ENCODE data around the gene RHBDD1. TPM values are rescaled to one million over a fixed set of nuclear protein-coding genes. Genes with fewer than 3 reads are reported as not detected.

Gene RHBDD1
- total and polyA plus RNA-seq, 12 donors, result 4.5 to 57.1 (median 33.7) TPM

GRCh38 chr2:226796012-226796839 is 39.6 kb upstream of the RHBDD1 start:
- Histone ChIP-seq H3K4me3 (peak overlapping the region in 9 of 10 donors; percentile 68 to 95 (median 85)), H3K36me3 (peaks cover 0 to 9% (median 0%) of the 10 kb centered on the region in 9 donors), H3K27me3 (peaks cover 0 to 40% (median 0%) of the 10 kb centered on the region in 7 donors), H3K9me3 (peaks cover 0 to 4% (median 0%) of the 10 kb centered on the region in 11 donors), H3K27ac (peak overlapping the region; percentile 57 to 97 (median 94)), H3K4me1 (peaks cover 8 to 82% (median 66%) of the 10 kb centered on the region in 9 donors)
- DNase-seq, result peak in 1 of 2 donors; percentile 25
- TF ChIP-seq CTCF (IDR thresholded peaks at IDR 0.05), result no peak
- intact Hi-C loops (cut with DNase I), result loop anchor here (5.0 to 10.0 kb wide), 16 partner anchors 51 to 761 kb away; no protein-coding TSS in a partner anchor
- 57 to 62% methylated on average over 25 of the region's 25 CpGs for WGBS, 2 donors
- no peak for ATAC-seq

GRCh38 chr2:226796840-226797288 is 39.0 kb upstream of the RHBDD1 start:
- intact Hi-C loops (cut with DNase I), result loop anchor here (5.0 to 10.0 kb wide), 16 partner anchors 52 to 762 kb away; no protein-coding TSS in a partner anchor
- WGBS, 2 donors, result 41 to 53% methylated on average over 17 of the region's 17 CpGs
- DNase-seq (peak; percentile 27 to 46), ATAC-seq (peak in 6 of 8 donors; percentile 29 to 58 (median 42))
- H3K27me3 ChIP-seq, result peaks cover 0 to 47% (median 0%) of the 10 kb centered on the region in 7 donors
- H3K4me1 ChIP-seq, result peaks cover 8 to 88% (median 67%) of the 10 kb centered on the region in 9 donors
- H3K9me3 ChIP-seq, result peaks cover 0 to 4% (median 0%) of the 10 kb centered on the region in 11 donors
- H3K36me3 ChIP-seq, result peaks cover 0 to 9% (median 0%) of the 10 kb centered on the region in 9 donors
- peak; percentile 36 to 74 (median 69) for TF ChIP-seq CTCF (IDR thresholded peaks at IDR 0.05)
- peak overlapping the region; percentile 57 to 97 (median 94) for H3K27ac ChIP-seq
- H3K4me3 ChIP-seq, result peak overlapping the region in 9 of 10 donors; percentile 68 to 95 (median 85)

- Histone ChIP-seq H3K36me3 (peaks cover 0 to 9% (median 0%) of the 10 kb centered on the region in 9 donors), H3K4me1 (peaks cover 3 to 88% (median 63%) of the 10 kb centered on the region in 9 donors), H3K27me3 (peaks cover 0 to 53% (median 0%) of the 10 kb centered on the region in 7 donors), H3K27ac (peak overlapping the region in 9 of 10 donors; percentile 80 to 97 (median 94)), H3K9me3 (peaks cover 0 to 4% (median 0%) of the 10 kb centered on the region in 11 donors), H3K4me3 (peak overlapping the region in 9 of 10 donors; percentile 68 to 95 (median 85))
- DNase-seq (peak; percentile 17 to 52), ATAC-seq (no peak)
- WGBS, 2 donors, result 73 to 79% methylated on average over 48 to 50 of the region's 50 CpGs
- TF ChIP-seq CTCF (IDR thresholded peaks at IDR 0.05), result no peak
- intact Hi-C loops (cut with DNase I), result loop anchor here (5.0 to 10.0 kb wide), 16 partner anchors 53 to 763 kb away; no protein-coding TSS in a partner anchor
These were observed 38.4 kb upstream of the RHBDD1 start for GRCh38 chr2:226797289-226797988.
